ENCODE data around the gene INPP5F. TPM values are rescaled to one million over a fixed set of nuclear protein-coding genes. Genes with fewer than 3 reads are reported as not detected.

The INPP5F gene
- total and polyA plus RNA-seq, 2 of the 13 experiments (the other 11 are each of a cell fraction or from before 2014, with no cell fraction given), result 12.5 to 15.7 TPM

DNA sequence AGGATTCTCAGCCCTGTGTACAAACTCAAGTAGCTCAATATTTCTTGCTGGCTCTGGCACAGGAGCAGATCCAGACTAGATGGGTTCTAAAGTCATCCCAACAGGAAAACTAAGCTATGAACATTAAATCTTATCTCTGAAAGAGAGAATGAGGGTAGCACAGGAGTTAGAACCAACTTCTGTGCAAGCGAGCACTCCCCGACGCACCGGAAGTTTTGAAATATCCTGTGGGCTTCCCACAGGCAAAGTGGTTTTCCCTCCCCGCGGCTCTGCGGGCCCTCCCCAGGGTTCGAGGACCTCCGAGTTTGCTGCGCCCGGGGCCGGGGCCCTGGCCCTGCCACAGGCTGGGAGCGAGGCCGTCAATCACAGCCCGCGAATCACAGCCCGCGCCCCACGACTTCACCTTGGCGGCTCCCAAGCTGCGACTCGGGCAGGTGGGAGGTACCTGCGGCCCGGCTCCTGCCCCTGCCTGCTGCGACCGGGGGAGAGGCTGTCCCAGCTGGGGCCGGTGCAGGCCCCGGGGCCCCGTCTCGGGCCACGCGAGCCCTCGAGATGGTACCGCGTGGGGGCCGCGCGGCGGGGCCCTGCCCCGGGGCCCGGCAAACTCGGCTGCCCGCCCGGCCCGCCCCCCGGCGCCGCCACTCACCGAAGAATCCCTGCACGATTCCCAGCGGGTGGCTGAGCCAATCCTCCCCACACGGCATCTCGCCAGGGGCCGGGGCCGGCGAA is 146.2 kb downstream of the INPP5F start (continued):
- TF ChIP-seq, protein P1, sequence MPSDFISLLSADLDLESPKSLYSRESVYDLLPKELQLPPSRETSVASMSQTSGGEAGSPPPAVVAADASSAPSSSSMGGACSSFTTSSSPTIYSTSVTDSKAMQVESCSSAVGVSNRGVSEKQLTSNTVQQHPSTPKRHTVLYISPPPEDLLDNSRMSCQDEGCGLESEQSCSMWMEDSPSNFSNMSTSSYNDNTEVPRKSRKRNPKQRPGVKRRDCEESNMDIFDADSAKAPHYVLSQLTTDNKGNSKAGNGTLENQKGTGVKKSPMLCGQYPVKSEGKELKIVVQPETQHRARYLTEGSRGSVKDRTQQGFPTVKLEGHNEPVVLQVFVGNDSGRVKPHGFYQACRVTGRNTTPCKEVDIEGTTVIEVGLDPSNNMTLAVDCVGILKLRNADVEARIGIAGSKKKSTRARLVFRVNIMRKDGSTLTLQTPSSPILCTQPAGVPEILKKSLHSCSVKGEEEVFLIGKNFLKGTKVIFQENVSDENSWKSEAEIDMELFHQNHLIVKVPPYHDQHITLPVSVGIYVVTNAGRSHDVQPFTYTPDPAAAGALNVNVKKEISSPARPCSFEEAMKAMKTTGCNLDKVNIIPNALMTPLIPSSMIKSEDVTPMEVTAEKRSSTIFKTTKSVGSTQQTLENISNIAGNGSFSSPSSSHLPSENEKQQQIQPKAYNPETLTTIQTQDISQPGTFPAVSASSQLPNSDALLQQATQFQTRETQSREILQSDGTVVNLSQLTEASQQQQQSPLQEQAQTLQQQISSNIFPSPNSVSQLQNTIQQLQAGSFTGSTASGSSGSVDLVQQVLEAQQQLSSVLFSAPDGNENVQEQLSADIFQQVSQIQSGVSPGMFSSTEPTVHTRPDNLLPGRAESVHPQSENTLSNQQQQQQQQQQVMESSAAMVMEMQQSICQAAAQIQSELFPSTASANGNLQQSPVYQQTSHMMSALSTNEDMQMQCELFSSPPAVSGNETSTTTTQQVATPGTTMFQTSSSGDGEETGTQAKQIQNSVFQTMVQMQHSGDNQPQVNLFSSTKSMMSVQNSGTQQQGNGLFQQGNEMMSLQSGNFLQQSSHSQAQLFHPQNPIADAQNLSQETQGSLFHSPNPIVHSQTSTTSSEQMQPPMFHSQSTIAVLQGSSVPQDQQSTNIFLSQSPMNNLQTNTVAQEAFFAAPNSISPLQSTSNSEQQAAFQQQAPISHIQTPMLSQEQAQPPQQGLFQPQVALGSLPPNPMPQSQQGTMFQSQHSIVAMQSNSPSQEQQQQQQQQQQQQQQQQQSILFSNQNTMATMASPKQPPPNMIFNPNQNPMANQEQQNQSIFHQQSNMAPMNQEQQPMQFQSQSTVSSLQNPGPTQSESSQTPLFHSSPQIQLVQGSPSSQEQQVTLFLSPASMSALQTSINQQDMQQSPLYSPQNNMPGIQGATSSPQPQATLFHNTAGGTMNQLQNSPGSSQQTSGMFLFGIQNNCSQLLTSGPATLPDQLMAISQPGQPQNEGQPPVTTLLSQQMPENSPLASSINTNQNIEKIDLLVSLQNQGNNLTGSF (CRISPR knock-in tag; IDR thresholded peaks at IDR 0.05), result 0 out of 2 replicates have a peak, but pooled peaks have one; percentile 42
- TF ChIP-seq ZNF235 (CRISPR knock-in tag; IDR thresholded peaks at IDR 0.05; ENCODE audit: borderline replicate concordance) (no peak), PHF8 (CRISPR knock-in tag; IDR thresholded peaks at IDR 0.05) (peak; percentile 67), ZNF232 (CRISPR knock-in tag; IDR thresholded peaks at IDR 0.05; ENCODE audit: borderline replicate concordance) (peak; percentile 32; the same call in 1 of the 2 replicates), KDM5B (CRISPR knock-in tag; IDR thresholded peaks at IDR 0.05; ENCODE audit: borderline replicate concordance) (0 out of 2 replicates have a peak, but pooled peaks have one; percentile 60), ZNF292 (CRISPR knock-in tag; IDR thresholded peaks at IDR 0.05; ENCODE audit: borderline replicate concordance, low read depth) (peak; percentile 22; the same call in 1 of the 2 replicates), DMAP1 (CRISPR knock-in tag; IDR thresholded peaks at IDR 0.05) (0 out of 2 replicates have a peak, but pooled peaks have one; percentile 13), ARNT2 (CRISPR knock-in tag; IDR thresholded peaks at IDR 0.05; ENCODE audit: low read depth) (peak; percentile 4; the same call in 1 of the 2 replicates), HDAC1 (CRISPR knock-in tag; IDR thresholded peaks at IDR 0.05) (peak; percentile 40; the same call in 1 of the 2 replicates), MED1 (CRISPR knock-in tag; IDR thresholded peaks at IDR 0.05) (peak; percentile 8; the same call in 1 of the 2 replicates), RXRA (CRISPR knock-in tag; IDR thresholded peaks at IDR 0.05) (0 out of 2 replicates have a peak, but pooled peaks have one; percentile 32), ZNF446 (CRISPR knock-in tag; IDR thresholded peaks at IDR 0.05) (peak; percentile 21; the same call in 1 of the 2 replicates), KAT8 (CRISPR knock-in tag; IDR thresholded peaks at IDR 0.05) (peak; percentile 47), ZFX (CRISPR knock-in tag; IDR thresholded peaks at IDR 0.05; ENCODE audit: low read depth) (peak; percentile 73), ZBTB8A (CRISPR knock-in tag; IDR thresholded peaks at IDR 0.05; ENCODE audit: borderline replicate concordance, low read depth) (0 out of 2 replicates have a peak, but pooled peaks have one; percentile 11), UBTF (CRISPR knock-in tag; IDR thresholded peaks at IDR 0.05) (peak; percentile 38; the same call in 1 of the 2 replicates), SNAI1 (CRISPR knock-in tag; IDR thresholded peaks at IDR 0.05; ENCODE audit: borderline replicate concordance) (0 out of 2 replicates have a peak, but pooled peaks have one; percentile 27), ETV5 (CRISPR knock-in tag; IDR thresholded peaks at IDR 0.05; ENCODE audit: borderline replicate concordance) (peak; percentile 75; the same call in 1 of the 2 replicates), SP2 (CRISPR knock-in tag; IDR thresholded peaks at IDR 0.05) (0 out of 2 replicates have a peak, but pooled peaks have one; percentile 45)
